Heart left ventricle (tissue), 13 donors: ENCODE data around the gene RAPGEF3.

Experiments used
- POLR2A ChIP-seq, 2 donors: fragments of 450-650 bp; IDR thresholded peaks; one replicate each; pipeline ENCODE4 v1.6.1; 2017; ENCODE audit warnings: antibody characterized with exemption in 2 of 2, mild to moderate bottlenecking in 2 of 2, moderate library complexity in 2 of 2
- TF ChIP-seq, protein P1 (sequence below), 12 donors: fragments of 200-600 bp; sonication (generic) in 4 of 12; IDR thresholded peaks; one replicate each; pipeline versions ENCODE4 v1.5.0 to v1.8.0; 2018 to 2022; ENCODE audit warnings: antibody characterized with exemption in 12 of 12, mild to moderate bottlenecking in 5 of 12
- donor health status: ischemic (EF 13 %, LVEDD 7.1; RV severe dilation, severe dysfunction).
- donor health status: DM: no; HTN: yes; CAD: no.
- donor health status: DM: no; HTN: no; CAD: no.
- donor health status: ischemic (EF 25% LVEDD 6.9; RV normal size, moderate dysfunction).
- donor health status: ischemic (EF 25% LVEDD 5.7; RV mildly dilated, moderate dysfunction).
- donor health status: ischemic (EF 35%, LVEDD 5.7; RV mildly dilated, moderate dysfunction).
- donor health status: nonischemic (EF 11% LVEDD 7.7; RV severe dilation, severe dysfunction).
- donor health status: DM: yes; HTN: yes; CAD: no.
- donor health status: PGD.
- donor health status: ischemic (EF 29% LVEDD 5.4; RV normal size, mild dysfunction).
- donor health status: nonischemic (EF 23%, LVEDD 6.1; RV moderate dilation, normal function).

DNA sequence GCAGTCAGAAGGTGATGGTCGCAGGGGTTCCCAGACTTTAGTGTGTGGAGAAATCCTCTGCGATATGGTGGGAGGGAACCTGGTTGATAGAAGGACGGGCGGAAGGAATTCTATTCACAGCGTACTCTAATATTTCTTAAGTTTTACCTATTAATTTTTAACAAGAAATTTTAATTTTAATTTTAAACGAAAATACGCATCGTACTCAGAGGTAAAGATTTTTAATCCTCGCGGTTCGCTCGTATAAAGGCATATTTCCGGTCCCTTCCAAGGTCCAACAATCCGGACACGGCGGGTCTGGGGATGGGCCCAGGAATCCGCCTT is 14.0 kb upstream of the RAPGEF3 start:
- TF ChIP-seq, protein P1, sequence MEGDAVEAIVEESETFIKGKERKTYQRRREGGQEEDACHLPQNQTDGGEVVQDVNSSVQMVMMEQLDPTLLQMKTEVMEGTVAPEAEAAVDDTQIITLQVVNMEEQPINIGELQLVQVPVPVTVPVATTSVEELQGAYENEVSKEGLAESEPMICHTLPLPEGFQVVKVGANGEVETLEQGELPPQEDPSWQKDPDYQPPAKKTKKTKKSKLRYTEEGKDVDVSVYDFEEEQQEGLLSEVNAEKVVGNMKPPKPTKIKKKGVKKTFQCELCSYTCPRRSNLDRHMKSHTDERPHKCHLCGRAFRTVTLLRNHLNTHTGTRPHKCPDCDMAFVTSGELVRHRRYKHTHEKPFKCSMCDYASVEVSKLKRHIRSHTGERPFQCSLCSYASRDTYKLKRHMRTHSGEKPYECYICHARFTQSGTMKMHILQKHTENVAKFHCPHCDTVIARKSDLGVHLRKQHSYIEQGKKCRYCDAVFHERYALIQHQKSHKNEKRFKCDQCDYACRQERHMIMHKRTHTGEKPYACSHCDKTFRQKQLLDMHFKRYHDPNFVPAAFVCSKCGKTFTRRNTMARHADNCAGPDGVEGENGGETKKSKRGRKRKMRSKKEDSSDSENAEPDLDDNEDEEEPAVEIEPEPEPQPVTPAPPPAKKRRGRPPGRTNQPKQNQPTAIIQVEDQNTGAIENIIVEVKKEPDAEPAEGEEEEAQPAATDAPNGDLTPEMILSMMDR (IDR thresholded peaks at IDR 0.05): no peak
- TF ChIP-seq POLR2A (IDR thresholded peaks at IDR 0.05): no peak
